GM21528 (cell line): ENCODE data around the gene DMXL1.

ENCODE experiments used
- ATAC-seq: cut with Tn5 transposase; IDR thresholded peaks from one replicate; pipeline ENCODE4 v1.9.1; 2021; ENCODE audit warnings: mild to moderate bottlenecking, moderate library complexity; ENCODE audit not compliant: unreplicated experiment, low FRiP score

The DMXL1 gene

GRCh38 chr5:119070828-119071560, at the start of gene DMXL1:
DMXL1 (plus strand) TSS chr5:119071087; CDS start chr5:119071570, 483 bp downstream.
- peak; percentile 83 for ATAC-seq

- ATAC-seq: no peak
Observed at GRCh38 chr5:119021149-119021732, 49.6 kb upstream of the DMXL1 start.

- no peak for ATAC-seq
Observed at GRCh38 chr5:119022017-119022745, 48.7 kb upstream of the DMXL1 start.

- ATAC-seq: no peak
Observed at GRCh38 chr5:119022773-119023172, 48.1 kb upstream of the DMXL1 start.

GRCh38 chr5:119028575-119028974, 42.3 kb upstream of the DMXL1 start:
- no peak for ATAC-seq

- ATAC-seq: peak; percentile 93
Observed at GRCh38 chr5:119031011-119031886, 39.6 kb upstream of the DMXL1 start.

GRCh38 chr5:119031905-119032304, 39.0 kb upstream of the DMXL1 start:
- ATAC-seq: peak; percentile 61

GRCh38 chr5:119032656-119033055, 38.2 kb upstream of the DMXL1 start:
- peak; percentile 34 for ATAC-seq

GRCh38 chr5:119033135-119033534, 37.8 kb upstream of the DMXL1 start:
- ATAC-seq: no peak

GRCh38 chr5:119036101-119036762, 34.7 kb upstream of the DMXL1 start:
- no peak for ATAC-seq

- ATAC-seq: no peak
Observed at GRCh38 chr5:119037496-119038215, 33.2 kb upstream of the DMXL1 start.

- ATAC-seq: no peak
Observed at GRCh38 chr5:119048246-119048645, 22.6 kb upstream of the DMXL1 start.

- no peak for ATAC-seq
Observed at GRCh38 chr5:119049824-119050449, 20.9 kb upstream of the DMXL1 start.

- no peak for ATAC-seq
Observed at GRCh38 chr5:119054101-119054500, 16.8 kb upstream of the DMXL1 start.

- no peak for ATAC-seq
Observed at GRCh38 chr5:119055294-119055693, 15.6 kb upstream of the DMXL1 start.

- ATAC-seq: no peak
Observed at GRCh38 chr5:119058979-119059529, 11.8 kb upstream of the DMXL1 start.

GRCh38 chr5:119059740-119060255, 11.1 kb upstream of the DMXL1 start:
- ATAC-seq: peak; percentile 52

GRCh38 chr5:119063579-119064379, 7.1 kb upstream of the DMXL1 start:
- ATAC-seq: no peak
